Neural progenitor cell (in vitro differentiated cells): ENCODE measurements around the gene UHRF1.

Experiments used
- EZH2 ChIP-seq: fragments of 200-600 bp; sonication (generic); IDR thresholded peaks from 2 replicates; pipeline ENCODE4 v1.6.1; 2017; ENCODE audit warnings: antibody characterized with exemption, mild to moderate bottlenecking, moderate library complexity
- EZH2phosphoT487 ChIP-seq: fragments of 200-600 bp; sonication (generic); IDR thresholded peaks from 2 replicates; pipeline ENCODE4 v1.6.1; 2017; ENCODE audit warnings: antibody characterized with exemption
- TF ChIP-seq, protein P1 (sequence below): fragments of 200-600 bp; sonication (generic); IDR thresholded peaks from 2 replicates; pipeline ENCODE4 v1.5.1; 2017; ENCODE audit warnings: antibody characterized with exemption, mild to moderate bottlenecking

DNA sequence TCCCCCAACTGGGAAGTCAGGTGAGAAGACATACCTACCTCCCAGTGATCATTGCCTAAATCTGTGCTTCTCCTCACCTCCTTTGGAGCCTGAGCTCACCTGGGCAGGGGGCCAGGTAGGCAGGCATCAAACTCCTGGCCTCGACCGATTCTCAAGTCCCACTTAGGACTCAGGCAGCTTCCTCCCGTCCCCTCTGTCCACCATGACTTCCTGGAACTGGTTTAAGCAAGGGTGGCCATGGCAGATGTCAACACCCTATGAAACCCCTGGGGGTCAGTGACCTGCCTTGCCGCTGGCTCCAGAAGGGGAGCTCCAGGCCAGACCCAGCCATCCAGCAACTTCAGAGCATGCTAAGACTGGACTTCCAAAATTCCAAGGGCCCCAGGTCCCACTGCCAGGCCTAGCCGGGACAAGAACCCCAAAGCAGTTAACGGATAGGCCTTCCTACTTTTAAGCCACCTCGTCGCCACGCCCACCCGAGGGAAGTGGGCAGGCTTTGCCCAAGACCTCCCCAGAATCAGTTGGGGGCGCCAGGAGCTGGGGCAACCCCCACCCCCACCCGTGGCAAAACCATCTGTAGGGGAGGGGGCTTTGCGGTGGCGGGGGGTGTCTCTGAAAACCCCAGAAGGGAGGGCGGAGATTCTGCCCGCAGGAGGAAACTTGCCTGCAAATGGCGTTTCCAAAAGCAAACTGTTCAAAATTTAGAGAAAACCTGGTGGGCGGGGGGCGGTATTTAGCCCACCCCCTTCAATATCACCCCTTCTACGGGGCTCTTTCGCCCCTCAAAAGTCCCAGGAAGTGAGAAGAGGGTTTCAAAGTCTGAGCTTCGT lies 42.5 kb upstream of the UHRF1 start:
- TF ChIP-seq, protein P1, sequence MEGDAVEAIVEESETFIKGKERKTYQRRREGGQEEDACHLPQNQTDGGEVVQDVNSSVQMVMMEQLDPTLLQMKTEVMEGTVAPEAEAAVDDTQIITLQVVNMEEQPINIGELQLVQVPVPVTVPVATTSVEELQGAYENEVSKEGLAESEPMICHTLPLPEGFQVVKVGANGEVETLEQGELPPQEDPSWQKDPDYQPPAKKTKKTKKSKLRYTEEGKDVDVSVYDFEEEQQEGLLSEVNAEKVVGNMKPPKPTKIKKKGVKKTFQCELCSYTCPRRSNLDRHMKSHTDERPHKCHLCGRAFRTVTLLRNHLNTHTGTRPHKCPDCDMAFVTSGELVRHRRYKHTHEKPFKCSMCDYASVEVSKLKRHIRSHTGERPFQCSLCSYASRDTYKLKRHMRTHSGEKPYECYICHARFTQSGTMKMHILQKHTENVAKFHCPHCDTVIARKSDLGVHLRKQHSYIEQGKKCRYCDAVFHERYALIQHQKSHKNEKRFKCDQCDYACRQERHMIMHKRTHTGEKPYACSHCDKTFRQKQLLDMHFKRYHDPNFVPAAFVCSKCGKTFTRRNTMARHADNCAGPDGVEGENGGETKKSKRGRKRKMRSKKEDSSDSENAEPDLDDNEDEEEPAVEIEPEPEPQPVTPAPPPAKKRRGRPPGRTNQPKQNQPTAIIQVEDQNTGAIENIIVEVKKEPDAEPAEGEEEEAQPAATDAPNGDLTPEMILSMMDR = no peak
- no peak for TF ChIP-seq EZH2
- TF ChIP-seq EZH2phosphoT487 = no peak
